ENCODE measurements around the gene P2RX4.

GRCh38 chr12:121217761-121218160 is 7.8 kb downstream of the P2RX4 start:
- TF ChIP-seq CTCF (IDR thresholded peaks at IDR 0.05; ENCODE audit: insufficient read depth, low read length, poor library complexity, severe bottlenecking) (no peak), EZH2phosphoT487 (conservative IDR thresholded peaks at IDR 0.05; ENCODE audit: low read length) (no peak)
